Hematopoietic multipotent progenitor cell treated with erythropoietin and hydrocortisone succinate and interleukin-3 and kit ligand, for 6 days (in vitro differentiated cells): ENCODE results near the gene KLHL3.
A peak's percentile ranks its signal among the peaks of the same experiment; 100 is the strongest.
"Not testable (repeated sequence)": the region's sequence is repeated elsewhere in the genome, so short reads cannot be mapped to it uniquely, and the experiment has no call there.

ENCODE experiments used
- DNase-seq: peaks from one replicate; pipeline ENCODE4 v3.0.0-alpha.2; 2015

The KLHL3 gene

GRCh38 chr5:137735555-137736284 lies at the start of gene KLHL3:
Gene KLHL3, minus strand, starts transcription at chr5:137736089. Its CDS starts 443 bp downstream, at chr5:137735646.
- peak; percentile 39 for DNase-seq

- peak; percentile 50 for DNase-seq
Measured at GRCh38 chr5:137782984-137783536, 47.2 kb upstream of the KLHL3 start.

GRCh38 chr5:137782055-137782454 lies 46.2 kb upstream of the KLHL3 start:
- no peak for DNase-seq

- peak; percentile 73 for DNase-seq
Measured at GRCh38 chr5:137778772-137779564, 43.1 kb upstream of the KLHL3 start.

- DNase-seq, result not testable (repeated sequence)
Measured at GRCh38 chr5:137767937-137768336, 32.0 kb upstream of the KLHL3 start.

GRCh38 chr5:137761566-137761965 lies 25.7 kb upstream of the KLHL3 start:
- no peak for DNase-seq

- no peak for DNase-seq
Measured at GRCh38 chr5:137760719-137761516, 25.0 kb upstream of the KLHL3 start.

- no peak for DNase-seq
Measured at GRCh38 chr5:137760294-137760693, 24.4 kb upstream of the KLHL3 start.

- no peak for DNase-seq
Measured at GRCh38 chr5:137758715-137759306, 22.9 kb upstream of the KLHL3 start.

GRCh38 chr5:137758121-137758520 lies 22.2 kb upstream of the KLHL3 start:
- no peak for DNase-seq

- no peak for DNase-seq
Measured at GRCh38 chr5:137757634-137758033, 21.7 kb upstream of the KLHL3 start.

- DNase-seq, result no peak
Measured at GRCh38 chr5:137754961-137755762, 19.3 kb upstream of the KLHL3 start.

GRCh38 chr5:137754188-137754960 lies 18.5 kb upstream of the KLHL3 start, which contains the start of gene HNRNPA0:
Gene HNRNPA0, minus strand, starts transcription at chr5:137754363. Its CDS starts 297 bp downstream, at chr5:137754066.
- DNase-seq, result peak; percentile 98

GRCh38 chr5:137753691-137754187 lies 17.9 kb upstream of the KLHL3 start:
- no peak for DNase-seq

- peak; percentile 81 for DNase-seq
Measured at GRCh38 chr5:137752905-137753690, 17.2 kb upstream of the KLHL3 start.

- peak; percentile 84 for DNase-seq
Measured at GRCh38 chr5:137751869-137752491, 16.1 kb upstream of the KLHL3 start.

GRCh38 chr5:137750436-137750835 lies 14.5 kb upstream of the KLHL3 start:
- DNase-seq, result no peak

- no peak for DNase-seq
Measured at GRCh38 chr5:137747848-137748247, 12.0 kb upstream of the KLHL3 start.

- peak; percentile 86 for DNase-seq
Measured at GRCh38 chr5:137743031-137743640, 7.2 kb upstream of the KLHL3 start.
